MM.1S (cell line): ENCODE results near the gene EXOC4.

Experiments
- EZH2 ChIP-seq: fragments of 300-600 bp; sonication (generic); optimal IDR thresholded peaks from 2 replicates; pipeline ENCODE3; 2017; ENCODE audit warnings: low read depth, mild to moderate bottlenecking, antibody characterized with exemption, low read length, mixed read lengths
- EZH2phosphoT487 ChIP-seq: fragments of 300-600 bp; sonication (generic); IDR thresholded peaks from 2 replicates; pipeline ENCODE4 v1.6.1; 2018; ENCODE audit warnings: antibody characterized with exemption, low read length
- TF ChIP-seq, protein P1 (sequence below): fragments of 300-600 bp; sonication (generic); IDR thresholded peaks from 2 replicates; pipeline ENCODE4 v1.5.1; 2016; ENCODE audit warnings: antibody characterized with exemption, low read length, mixed read lengths

GRCh38 chr7:133528796-133529195, 275.9 kb downstream of the EXOC4 start:
- TF ChIP-seq EZH2 (no peak), EZH2phosphoT487 (no peak)
- TF ChIP-seq, protein P1, sequence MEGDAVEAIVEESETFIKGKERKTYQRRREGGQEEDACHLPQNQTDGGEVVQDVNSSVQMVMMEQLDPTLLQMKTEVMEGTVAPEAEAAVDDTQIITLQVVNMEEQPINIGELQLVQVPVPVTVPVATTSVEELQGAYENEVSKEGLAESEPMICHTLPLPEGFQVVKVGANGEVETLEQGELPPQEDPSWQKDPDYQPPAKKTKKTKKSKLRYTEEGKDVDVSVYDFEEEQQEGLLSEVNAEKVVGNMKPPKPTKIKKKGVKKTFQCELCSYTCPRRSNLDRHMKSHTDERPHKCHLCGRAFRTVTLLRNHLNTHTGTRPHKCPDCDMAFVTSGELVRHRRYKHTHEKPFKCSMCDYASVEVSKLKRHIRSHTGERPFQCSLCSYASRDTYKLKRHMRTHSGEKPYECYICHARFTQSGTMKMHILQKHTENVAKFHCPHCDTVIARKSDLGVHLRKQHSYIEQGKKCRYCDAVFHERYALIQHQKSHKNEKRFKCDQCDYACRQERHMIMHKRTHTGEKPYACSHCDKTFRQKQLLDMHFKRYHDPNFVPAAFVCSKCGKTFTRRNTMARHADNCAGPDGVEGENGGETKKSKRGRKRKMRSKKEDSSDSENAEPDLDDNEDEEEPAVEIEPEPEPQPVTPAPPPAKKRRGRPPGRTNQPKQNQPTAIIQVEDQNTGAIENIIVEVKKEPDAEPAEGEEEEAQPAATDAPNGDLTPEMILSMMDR: no peak
